ENCODE results near the gene THRB. TPM values are rescaled to one million over a fixed set of nuclear protein-coding genes. Genes with fewer than 3 reads are reported as not detected.

THRB gene
- total RNA-seq, 4 donors from 2014 or later = 6.3 to 10.3 (median 8.5) TPM

DNA sequence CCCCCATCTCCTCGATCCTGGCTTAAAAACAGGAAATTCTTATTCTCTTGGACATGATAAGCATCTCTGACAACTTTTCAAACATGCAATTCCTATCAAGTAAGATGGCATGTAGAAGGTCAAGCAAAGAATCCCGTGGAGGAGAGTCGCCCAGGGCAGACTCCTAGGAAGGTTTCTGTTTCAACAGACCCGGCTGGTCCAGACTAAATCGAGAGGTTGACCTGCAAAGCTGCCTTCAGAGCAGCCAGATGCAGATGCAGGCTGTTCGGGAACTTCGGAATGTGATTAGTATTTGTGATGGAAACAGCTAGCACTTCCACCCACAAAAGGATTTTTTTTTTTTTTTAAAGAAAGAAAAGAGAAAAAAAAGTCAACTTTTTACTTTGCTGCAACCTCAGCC lies 332.8 kb downstream of the THRB start:
- Histone ChIP-seq H3K27me3 (no peaks in the 10 kb centered on the region), H3K36me3 (no peaks in the 10 kb centered on the region), H3K4me3 (no peak overlapping the region), H3K27ac (no peak overlapping the region), H3K4me1 (peaks cover 0 to 18% (median 0%) of the 10 kb centered on the region in 4 donors), H3K9me3 (no peaks in the 10 kb centered on the region)
- DNase-seq (ENCODE audit: low spot score in 2 of 2) = no peak
- WGBS, 2 donors = 31 to 39% methylated on average over 7 of the region's 7 CpGs
- TF ChIP-seq POLR2A (IDR thresholded peaks at IDR 0.05) (no peak), CTCF (IDR thresholded peaks at IDR 0.05) (no peak), EP300 (IDR thresholded peaks at IDR 0.05) (no peak)

- Histone ChIP-seq H3K36me3 (no peaks in the 10 kb centered on the region), H3K4me3 (no peak overlapping the region), H3K9me3 (no peaks in the 10 kb centered on the region), H3K27me3 (no peaks in the 10 kb centered on the region), H3K27ac (no peak overlapping the region), H3K4me1 (peaks cover 0 to 12% (median 0%) of the 10 kb centered on the region in 4 donors)
- no peak for TF ChIP-seq CTCF (IDR thresholded peaks at IDR 0.05)
- no peak for TF ChIP-seq POLR2A (IDR thresholded peaks at IDR 0.05)
- TF ChIP-seq EP300 (IDR thresholded peaks at IDR 0.05) = no peak
- WGBS, 2 donors = 65 to 66% methylated on average over 12 of the region's 12 CpGs
- no peak for DNase-seq (ENCODE audit: low spot score in 2 of 2)
Measured at GRCh38 chr3:24160424-24161095, 334.1 kb downstream of the THRB start.

- 66 to 69% methylated on average over 6 of the region's 6 CpGs for WGBS, 2 donors
- H3K27me3 ChIP-seq = no peaks in the 10 kb centered on the region
- no peaks in the 10 kb centered on the region for H3K9me3 ChIP-seq
- H3K27ac ChIP-seq = no peak overlapping the region
- peaks cover 0 to 12% (median 0%) of the 10 kb centered on the region in 4 donors for H3K4me1 ChIP-seq
- TF ChIP-seq EP300 (IDR thresholded peaks at IDR 0.05) (no peak), CTCF (IDR thresholded peaks at IDR 0.05) (no peak), POLR2A (IDR thresholded peaks at IDR 0.05) (no peak)
- no peak for DNase-seq (ENCODE audit: low spot score in 2 of 2)
- H3K4me3 ChIP-seq = no peak overlapping the region
- no peaks in the 10 kb centered on the region for H3K36me3 ChIP-seq
Measured at GRCh38 chr3:24158761-24159454, 335.7 kb downstream of the THRB start.

GRCh38 chr3:24157106-24157505 lies 337.5 kb downstream of the THRB start:
- Histone ChIP-seq H3K4me3 (no peak overlapping the region), H3K9me3 (no peaks in the 10 kb centered on the region), H3K4me1 (peaks cover 0 to 9% (median 0%) of the 10 kb centered on the region in 4 donors), H3K27ac (no peak overlapping the region), H3K36me3 (no peaks in the 10 kb centered on the region), H3K27me3 (no peaks in the 10 kb centered on the region)
- no peak for DNase-seq (ENCODE audit: low spot score in 2 of 2)
- no peak for TF ChIP-seq CTCF (IDR thresholded peaks at IDR 0.05)
- TF ChIP-seq EP300 (IDR thresholded peaks at IDR 0.05) = no peak
- no peak for TF ChIP-seq POLR2A (IDR thresholded peaks at IDR 0.05)
- 73 to 83% methylated on average over 4 of the region's 4 CpGs for WGBS, 2 donors

- no peak for DNase-seq (ENCODE audit: low spot score in 2 of 2)
- TF ChIP-seq EP300 (IDR thresholded peaks at IDR 0.05) (no peak), CTCF (IDR thresholded peaks at IDR 0.05) (no peak), POLR2A (IDR thresholded peaks at IDR 0.05) (no peak)
- 86 to 91% methylated on average over 2 of the region's 2 CpGs for WGBS, 2 donors
- Histone ChIP-seq H3K4me1 (peaks cover 0 to 8% (median 0%) of the 10 kb centered on the region in 4 donors), H3K27ac (no peak overlapping the region), H3K4me3 (no peak overlapping the region), H3K9me3 (no peaks in the 10 kb centered on the region), H3K27me3 (no peaks in the 10 kb centered on the region), H3K36me3 (no peaks in the 10 kb centered on the region)
Measured at GRCh38 chr3:24156466-24156865, 338.2 kb downstream of the THRB start.
